ENCODE data around the gene DCDC1.

- TF ChIP-seq CTCF (conservative IDR thresholded peaks at IDR 0.05) (no peak), EZH2 (IDR thresholded peaks at IDR 0.05; ENCODE audit: low read depth) (no peak)
Measured at GRCh38 chr11:30956751-30957150, 412.8 kb downstream of the DCDC1 start.
